GM12872 (cell line): ENCODE results near the gene TOMT.

Experiments used
- TF ChIP-seq, protein P1 (sequence below): IDR thresholded peaks from 3 replicates; pipeline ENCODE4 v1.5.1; 2011; ENCODE audit warnings: low read depth, mild to moderate bottlenecking, low read length, moderate library complexity; ENCODE audit not compliant: insufficient read depth

Gene TOMT

DNA sequence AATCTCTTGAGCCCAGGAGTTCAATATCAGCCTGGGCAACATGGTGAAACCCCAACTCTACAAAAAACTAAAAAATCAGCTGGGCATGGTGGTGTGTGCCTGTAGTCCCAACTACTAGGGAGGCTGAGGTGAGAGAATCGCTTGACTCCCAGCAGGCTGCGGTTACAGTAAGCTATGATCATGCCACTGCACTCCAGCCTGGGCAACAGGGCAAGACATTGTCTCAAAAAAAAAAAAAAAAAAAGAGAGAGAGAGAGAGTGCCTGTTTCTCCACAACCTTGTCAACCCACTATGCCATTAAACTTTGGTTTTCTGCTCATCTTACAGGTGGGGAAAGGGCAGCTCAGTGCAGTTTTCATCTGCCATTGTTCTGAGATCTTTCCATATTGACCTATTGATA lies 34.9 kb downstream of the TOMT start:
- TF ChIP-seq, protein P1, sequence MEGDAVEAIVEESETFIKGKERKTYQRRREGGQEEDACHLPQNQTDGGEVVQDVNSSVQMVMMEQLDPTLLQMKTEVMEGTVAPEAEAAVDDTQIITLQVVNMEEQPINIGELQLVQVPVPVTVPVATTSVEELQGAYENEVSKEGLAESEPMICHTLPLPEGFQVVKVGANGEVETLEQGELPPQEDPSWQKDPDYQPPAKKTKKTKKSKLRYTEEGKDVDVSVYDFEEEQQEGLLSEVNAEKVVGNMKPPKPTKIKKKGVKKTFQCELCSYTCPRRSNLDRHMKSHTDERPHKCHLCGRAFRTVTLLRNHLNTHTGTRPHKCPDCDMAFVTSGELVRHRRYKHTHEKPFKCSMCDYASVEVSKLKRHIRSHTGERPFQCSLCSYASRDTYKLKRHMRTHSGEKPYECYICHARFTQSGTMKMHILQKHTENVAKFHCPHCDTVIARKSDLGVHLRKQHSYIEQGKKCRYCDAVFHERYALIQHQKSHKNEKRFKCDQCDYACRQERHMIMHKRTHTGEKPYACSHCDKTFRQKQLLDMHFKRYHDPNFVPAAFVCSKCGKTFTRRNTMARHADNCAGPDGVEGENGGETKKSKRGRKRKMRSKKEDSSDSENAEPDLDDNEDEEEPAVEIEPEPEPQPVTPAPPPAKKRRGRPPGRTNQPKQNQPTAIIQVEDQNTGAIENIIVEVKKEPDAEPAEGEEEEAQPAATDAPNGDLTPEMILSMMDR: no peak

DNA sequence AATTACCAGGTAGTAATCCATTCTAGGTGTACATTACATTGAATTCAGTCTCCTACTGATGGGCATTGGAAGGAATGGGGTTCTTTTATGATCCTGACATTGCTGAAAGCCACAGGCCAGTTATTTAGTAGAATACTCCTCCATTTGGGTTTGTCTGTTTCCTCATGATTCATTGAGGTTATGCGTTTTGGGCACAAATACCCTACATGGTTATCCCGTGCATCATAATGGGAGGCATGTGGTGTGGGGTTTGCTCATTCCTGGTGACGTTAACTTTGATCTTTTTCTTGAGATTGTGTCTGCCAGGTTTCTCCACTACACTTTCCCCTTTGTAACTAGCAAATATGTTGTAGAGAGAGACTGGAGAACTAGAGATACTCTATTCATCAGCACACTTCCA lies 35.3 kb downstream of the TOMT start:
- TF ChIP-seq, protein P1: no peak

DNA sequence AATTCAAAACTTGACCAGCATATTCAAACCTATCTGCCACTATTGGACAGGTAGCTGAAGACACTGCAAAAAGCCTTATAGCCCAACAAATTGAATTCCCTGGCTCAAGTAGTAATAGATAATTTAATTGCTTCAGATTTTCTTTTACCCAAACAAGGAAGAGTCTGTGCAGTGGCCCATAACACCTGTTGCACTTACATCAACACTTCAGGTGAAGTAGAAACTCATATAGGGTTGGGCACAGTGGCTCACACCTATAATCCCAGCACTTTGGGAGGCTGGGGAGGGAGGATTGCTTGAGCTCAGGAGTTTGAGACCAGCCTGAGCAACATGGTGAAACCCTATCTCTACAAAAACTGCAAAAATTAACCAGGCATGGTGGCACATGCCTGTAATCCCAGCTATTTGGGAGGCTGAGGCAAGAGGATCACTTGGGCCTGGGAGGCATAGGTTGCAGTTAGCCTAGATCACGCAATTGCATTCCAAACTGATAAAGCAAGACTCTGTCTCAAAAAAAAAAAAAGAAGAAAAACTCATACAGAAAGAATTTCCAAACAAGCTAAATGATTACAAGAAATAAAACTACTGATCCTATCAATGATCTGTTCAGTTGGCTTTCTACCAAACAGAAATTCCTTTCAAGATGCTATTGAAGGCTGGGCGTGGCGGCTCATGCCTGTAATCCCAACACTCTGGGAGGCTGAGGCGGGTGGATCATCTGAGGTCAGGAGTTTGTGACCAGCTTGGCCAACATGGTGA lies 39.3 kb downstream of the TOMT start:
- TF ChIP-seq, protein P1: no peak

DNA sequence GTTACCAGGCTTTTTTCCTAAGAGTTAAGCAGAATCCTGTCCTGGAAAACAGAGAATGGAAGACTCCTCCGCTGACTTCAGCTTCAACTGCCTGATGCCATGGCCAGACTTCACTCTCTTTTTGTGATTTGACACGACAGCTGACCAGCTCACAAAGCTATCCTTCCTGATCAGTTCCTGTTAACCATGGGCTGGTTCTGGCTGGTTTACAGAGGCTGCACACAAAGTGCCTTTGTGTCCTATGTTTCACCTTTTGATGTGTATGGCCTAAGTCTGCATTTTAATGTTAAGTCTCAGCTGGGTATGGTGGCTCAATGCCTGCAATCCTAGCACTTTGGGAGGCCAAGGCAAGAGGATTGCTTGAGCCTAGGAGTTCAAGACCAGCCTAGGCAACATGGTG lies 40.9 kb downstream of the TOMT start:
- TF ChIP-seq, protein P1: no peak

DNA sequence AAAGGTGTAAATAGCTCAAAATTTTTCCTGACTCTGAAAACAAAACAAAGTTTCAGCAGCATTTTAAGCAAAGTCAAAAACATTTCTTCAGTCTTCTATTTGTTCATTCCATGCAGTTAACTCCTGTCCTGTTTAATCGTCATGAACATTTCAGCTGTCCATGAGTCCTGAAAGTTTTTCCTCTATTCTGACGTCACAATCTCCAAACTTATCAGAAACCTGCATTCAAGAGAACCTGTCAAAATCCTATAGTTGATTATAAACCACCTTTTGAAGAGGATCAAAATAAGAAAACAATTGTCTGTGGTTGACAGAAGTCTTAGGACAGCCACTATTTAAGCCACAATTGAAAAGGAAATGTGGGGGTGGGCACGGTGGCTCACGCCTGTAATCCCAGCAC lies 45.2 kb downstream of the TOMT start:
- TF ChIP-seq, protein P1: no peak

DNA sequence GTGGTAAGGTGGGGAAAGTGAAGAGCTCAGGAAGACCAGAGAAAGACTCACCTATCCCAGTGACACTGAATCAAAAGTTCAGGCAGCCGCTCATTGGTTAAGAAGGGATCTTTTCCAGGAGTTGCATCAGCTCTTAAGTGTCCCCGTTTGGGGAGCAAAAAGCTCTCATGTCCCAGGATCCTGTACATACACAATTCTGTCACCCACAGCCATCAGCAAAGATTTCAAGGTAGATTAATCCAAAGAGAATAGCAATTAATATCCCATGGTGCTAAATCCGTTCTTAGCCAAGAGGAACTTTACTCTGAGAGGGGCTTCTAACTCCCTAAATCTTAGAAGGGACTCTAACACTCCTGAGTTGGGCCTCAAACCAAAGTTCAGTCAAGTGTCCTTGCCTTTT lies 49.1 kb downstream of the TOMT start:
- TF ChIP-seq, protein P1: no peak

DNA sequence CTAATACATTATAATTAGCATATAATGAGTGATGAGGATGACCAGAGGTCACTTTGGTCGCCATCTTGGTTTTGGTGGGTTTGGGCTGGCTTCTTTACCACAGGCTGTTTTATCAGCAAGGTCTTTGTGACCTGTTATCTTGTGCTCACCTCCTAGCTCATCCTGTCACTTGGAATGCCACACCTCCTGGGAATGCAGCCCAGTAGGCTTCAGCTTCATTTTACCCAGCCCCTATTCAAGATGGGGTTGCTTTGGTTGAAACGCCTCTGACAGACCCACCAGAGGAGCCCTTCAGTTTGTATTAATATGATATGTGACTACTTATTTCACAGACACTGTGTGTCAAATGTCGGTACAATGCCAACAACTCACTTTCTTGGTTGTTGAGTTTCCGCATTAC lies 50.0 kb downstream of the TOMT start:
- TF ChIP-seq, protein P1: no peak
